ENCODE measurements around the gene CDC25B. TPM values are rescaled to one million over a fixed set of nuclear protein-coding genes. Genes with fewer than 3 reads are reported as not detected.

Gene CDC25B
- total RNA-seq, 5 donors from 2014 or later (not counting 1 experiment from before 2014, with no cell fraction given): 216 to 409 (median 401) TPM

DNA sequence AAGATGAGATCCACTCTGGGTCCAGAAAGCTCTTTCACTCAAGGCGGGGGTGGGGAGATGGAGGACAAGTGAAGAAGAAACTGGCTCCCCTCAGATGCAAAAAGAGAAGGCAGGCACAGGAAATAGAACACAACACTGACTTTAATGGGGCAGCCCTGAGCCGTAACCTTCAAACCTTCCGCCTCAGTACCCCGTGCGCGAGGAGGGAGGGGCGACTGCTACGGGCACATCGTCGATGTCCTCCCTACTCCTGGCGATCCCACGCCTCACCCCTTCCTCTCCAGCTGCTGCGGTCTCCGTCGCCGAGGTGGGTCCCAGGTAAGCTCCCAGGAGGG, 18.8 kb upstream of the CDC25B start:
- Histone ChIP-seq H3K4me3 (ENCODE audit: control insufficient read depth in 1 of 2, extremely low read depth in 1 of 2, low read length in 1 of 2) (peak overlapping the region; percentile 55 to 73), H3K27ac (ENCODE audit: low read length) (no peak overlapping the region), H3K27me3 (replicated peaks in 1 of 2; ENCODE audit: control insufficient read depth in 2 of 2, extremely low read depth in 1 of 2, insufficient read depth in 2 of 2, low read length in 1 of 2) (peaks cover 2 to 29% of the 10 kb centered on the region in 2 experiments), H3K9me3 (no peaks in the 10 kb centered on the region), H3K4me1 (ENCODE audit: control insufficient read depth in 1 of 2, extremely low read depth in 1 of 2, insufficient read depth in 2 of 2, low read length in 2 of 2) (peaks cover 8 to 34% of the 10 kb centered on the region in 2 experiments), H3K36me3 (ENCODE audit: control insufficient read depth in 2 of 2, extremely low read depth in 1 of 2, insufficient read depth in 1 of 2, low read length in 1 of 2) (no peaks in the 10 kb centered on the region)
- H3K27me3 Mint-ChIP-seq: peaks cover 4 to 7% of the 10 kb centered on the region in 2 donors
- H3K4me3 Mint-ChIP-seq: peak overlapping the region; percentile 75 to 79 (median 76)
- H3K9me3 Mint-ChIP-seq: no peaks in the 10 kb centered on the region
- ATAC-seq (replicated peaks in 1 of 4) (peak; percentile 56 to 66 (median 62)), DNase-seq (peak in 2 of 35 experiments; percentile 13 to 38)
- ChIA-PET POLR2A (interaction anchor here in 1 of 2 donors (0.6 to 0.7 kb wide), 2 partner anchors 114 to 174 kb away, joined by 3 to 4 read pairs; no protein-coding TSS in a partner anchor), CTCF (interaction anchor here in 1 of 2 donors (0.6 kb wide), 1 partner anchor 10 kb away, joined by 5 read pairs; no protein-coding TSS in a partner anchor)
- peaks cover 28 to 40% (median 30%) of the 10 kb centered on the region in 3 donors for H3K4me1 Mint-ChIP-seq
- no peaks in the 10 kb centered on the region for H3K36me3 Mint-ChIP-seq
- H3K27ac Mint-ChIP-seq: peak overlapping the region in 1 of 2 donors; percentile 2
- 4% methylated on average over 13 of the region's 16 CpGs for WGBS (ENCODE audit: insufficient coverage)

DNA sequence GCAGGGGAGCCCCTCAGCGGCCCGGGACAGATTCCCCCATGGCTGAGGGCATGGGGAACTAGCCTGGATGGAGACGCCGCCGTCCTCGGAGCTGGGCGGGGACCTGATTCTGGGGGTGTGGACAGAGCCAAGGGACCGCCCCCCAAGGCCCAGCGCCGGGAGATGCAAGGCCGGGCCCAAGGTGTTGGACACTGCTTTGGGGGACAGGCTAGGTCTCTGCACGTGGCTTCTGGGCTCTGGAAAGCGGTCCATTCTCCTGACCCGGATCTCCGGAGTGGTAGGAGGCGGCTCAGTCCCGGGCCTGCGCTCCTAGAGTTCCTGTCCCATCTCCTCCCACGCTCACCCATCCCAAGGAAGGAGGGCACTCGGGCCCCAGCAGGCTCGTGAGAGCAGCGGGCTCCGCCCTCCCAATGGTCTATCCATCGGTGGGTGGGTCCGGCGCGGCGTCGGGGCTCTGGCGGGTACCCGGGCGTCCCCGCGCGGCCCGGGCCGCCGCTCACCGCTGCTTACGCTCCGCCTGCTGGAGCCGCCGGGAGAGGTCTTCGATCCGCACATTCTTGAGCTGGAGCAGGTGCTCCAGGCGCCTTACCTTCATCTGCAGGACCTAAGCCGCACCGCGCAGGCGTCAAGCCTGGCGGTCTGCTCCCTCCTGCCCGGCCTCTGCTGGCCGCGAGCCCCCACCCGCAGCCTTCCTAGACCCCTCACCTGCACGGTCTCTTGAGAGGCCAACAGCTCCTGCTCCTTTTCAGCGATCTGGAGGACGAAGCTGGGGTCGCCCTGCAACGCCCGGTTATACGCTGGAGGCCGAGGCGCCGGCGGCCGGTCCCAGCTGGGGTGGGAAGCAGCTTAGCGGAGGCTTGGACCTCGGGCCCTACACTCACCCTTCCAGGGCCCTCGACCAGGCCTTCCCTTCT, 18.1 kb upstream of the CDC25B start:
- H3K9me3 ChIP-seq: no peaks in the 10 kb centered on the region
- CTCF ChIA-PET: interaction anchor here (0.6 to 1.5 kb wide), 4 partner anchors 10 to 99 kb away, joined by 3 to 6 read pairs (median 4); partner anchors contain the start of genes ADISSP (in 1 of the 2) and AP5S1 (in 1 of the 2)
- peak overlapping the region; percentile 75 to 79 (median 76) for H3K4me3 Mint-ChIP-seq
- ATAC-seq (replicated peaks in 1 of 4): peak; percentile 58 to 69 (median 66)
- H3K27me3 Mint-ChIP-seq: peaks cover 4 to 7% of the 10 kb centered on the region in 2 donors
- H3K27ac Mint-ChIP-seq: no peak overlapping the region
- peaks cover 28 to 40% (median 34%) of the 10 kb centered on the region in 3 donors for H3K4me1 Mint-ChIP-seq
- H3K4me1 ChIP-seq (ENCODE audit: control insufficient read depth in 1 of 2, extremely low read depth in 1 of 2, insufficient read depth in 2 of 2, low read length in 2 of 2): peaks cover 8 to 34% of the 10 kb centered on the region in 2 experiments
- peak in 8 of 35 experiments; percentile 14 to 50 (median 38) for DNase-seq
- no peaks in the 10 kb centered on the region for H3K9me3 Mint-ChIP-seq
- H3K36me3 Mint-ChIP-seq: no peaks in the 10 kb centered on the region
- H3K4me3 ChIP-seq (ENCODE audit: control insufficient read depth in 1 of 2, extremely low read depth in 1 of 2, low read length in 1 of 2): peak overlapping the region; percentile 55 to 73
- POLR2A ChIA-PET: interaction anchor here in 1 of 2 donors (0.7 kb wide), 1 partner anchor 113 kb away, joined by 3 read pairs; no protein-coding TSS in a partner anchor
- H3K27me3 ChIP-seq (replicated peaks in 1 of 2; ENCODE audit: control insufficient read depth in 2 of 2, extremely low read depth in 1 of 2, insufficient read depth in 2 of 2, low read length in 1 of 2): peaks cover 2 to 27% of the 10 kb centered on the region in 2 experiments
- 5% methylated on average over 65 of the region's 70 CpGs for WGBS (ENCODE audit: insufficient coverage)
- no peaks in the 10 kb centered on the region for H3K36me3 ChIP-seq (ENCODE audit: control insufficient read depth in 2 of 2, extremely low read depth in 1 of 2, insufficient read depth in 1 of 2, low read length in 1 of 2)
- H3K27ac ChIP-seq (ENCODE audit: low read length): no peak overlapping the region

DNA sequence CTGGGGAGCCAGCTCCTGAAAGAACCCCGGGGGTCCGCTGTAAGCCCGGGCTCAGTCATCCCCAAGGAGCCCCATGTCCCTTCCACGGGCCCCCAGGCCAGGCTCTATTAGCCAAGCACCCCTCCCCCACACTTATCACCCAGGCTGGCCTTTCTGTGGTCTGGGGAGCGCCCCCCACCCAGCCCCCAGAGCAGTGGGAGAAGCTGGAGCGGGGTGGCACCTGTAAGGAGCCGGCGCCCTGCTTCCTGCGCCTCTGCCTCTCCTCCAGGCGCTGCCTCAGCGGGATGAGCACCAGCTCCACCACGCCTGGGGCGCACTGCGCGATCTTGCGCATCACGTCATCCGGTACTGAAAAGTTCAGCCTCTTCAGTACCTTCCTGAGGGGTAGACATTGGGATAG, 17.1 kb upstream of the CDC25B start:
- ChIA-PET POLR2A (no interaction called here), CTCF (interaction anchor here (0.6 to 1.5 kb wide), 3 partner anchors 11 to 98 kb away, joined by 3 to 6 read pairs (median 3); partner anchors contain the start of gene ADISSP (in 1 of the 2))
- ATAC-seq (replicated peaks in 1 of 4): no peak
- H3K4me1 Mint-ChIP-seq: peaks cover 34 to 46% (median 34%) of the 10 kb centered on the region in 3 donors
- no peaks in the 10 kb centered on the region for H3K9me3 Mint-ChIP-seq
- Histone ChIP-seq H3K27ac (ENCODE audit: low read length) (no peak overlapping the region), H3K4me3 (ENCODE audit: control insufficient read depth in 1 of 2, extremely low read depth in 1 of 2, low read length in 1 of 2) (no peak overlapping the region), H3K36me3 (ENCODE audit: control insufficient read depth in 2 of 2, extremely low read depth in 1 of 2, insufficient read depth in 1 of 2, low read length in 1 of 2) (no peaks in the 10 kb centered on the region), H3K27me3 (replicated peaks in 1 of 2; ENCODE audit: control insufficient read depth in 2 of 2, extremely low read depth in 1 of 2, insufficient read depth in 2 of 2, low read length in 1 of 2) (peaks cover 2 to 27% of the 10 kb centered on the region in 2 experiments), H3K4me1 (ENCODE audit: control insufficient read depth in 1 of 2, extremely low read depth in 1 of 2, insufficient read depth in 2 of 2, low read length in 2 of 2) (peaks cover 8 to 34% of the 10 kb centered on the region in 2 experiments), H3K9me3 (no peaks in the 10 kb centered on the region)
- H3K27ac Mint-ChIP-seq: no peak overlapping the region
- WGBS (ENCODE audit: insufficient coverage): 26% methylated on average over 12 of the region's 18 CpGs
- no peaks in the 10 kb centered on the region for H3K36me3 Mint-ChIP-seq
- peak overlapping the region in 2 of 3 donors; percentile 17 to 79 for H3K4me3 Mint-ChIP-seq
- peaks cover 4 to 7% of the 10 kb centered on the region in 2 donors for H3K27me3 Mint-ChIP-seq
- no peak for DNase-seq

DNA sequence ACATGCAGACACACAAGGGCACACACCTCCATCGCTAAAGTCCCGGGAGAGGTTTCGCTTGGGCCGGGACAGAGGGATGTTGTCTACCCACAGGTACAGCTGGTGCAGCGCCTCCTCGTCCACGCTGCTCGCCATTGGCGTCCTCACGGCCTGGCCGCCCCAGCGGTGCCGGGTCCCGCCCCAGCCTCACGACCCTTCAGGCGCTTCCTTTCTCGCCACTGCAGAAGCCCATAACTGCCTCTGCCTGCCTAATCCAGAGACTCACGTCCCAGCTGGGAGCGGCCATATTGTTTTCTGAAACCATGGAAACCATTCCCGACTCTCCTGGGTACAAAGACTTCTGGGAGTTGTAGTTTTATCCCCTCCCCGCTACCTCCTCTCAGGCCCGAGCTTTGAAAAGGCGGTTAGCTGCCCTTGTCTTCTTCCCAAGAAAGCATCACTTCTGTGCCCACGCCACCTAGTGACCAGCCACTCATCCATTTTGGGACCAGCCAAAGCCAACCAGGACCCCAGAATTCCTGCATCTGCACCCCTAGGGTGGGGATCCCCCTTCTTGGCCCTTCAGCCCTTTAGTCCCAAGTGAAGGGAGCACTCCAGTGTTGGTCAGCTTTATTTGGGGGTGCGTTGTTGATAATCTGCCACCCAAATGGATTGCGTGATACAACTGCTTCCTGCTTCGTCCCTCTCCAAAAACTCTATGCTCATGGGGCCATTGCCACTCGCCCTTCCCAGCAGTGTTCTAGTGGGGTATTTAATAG, 14.8 kb upstream of the CDC25B start, which contains the start of gene SPEF1:
Gene SPEF1 (minus strand): TSS at position 296 of the 758 bp plus-strand sequence. CDS start 161 bp downstream, at position 135.
- 11% methylated on average over 23 of the region's 28 CpGs for WGBS (ENCODE audit: insufficient coverage)
- Histone ChIP-seq H3K27me3 (replicated peaks in 1 of 2; ENCODE audit: control insufficient read depth in 2 of 2, extremely low read depth in 1 of 2, insufficient read depth in 2 of 2, low read length in 1 of 2) (peaks cover 2 to 25% of the 10 kb centered on the region in 2 experiments), H3K4me3 (ENCODE audit: control insufficient read depth in 1 of 2, extremely low read depth in 1 of 2, low read length in 1 of 2) (peak within 1 kb of the TSS; percentile 30 to 49), H3K27ac (ENCODE audit: low read length) (no peak within 1 kb of the TSS), H3K4me1 (ENCODE audit: control insufficient read depth in 1 of 2, extremely low read depth in 1 of 2, insufficient read depth in 2 of 2, low read length in 2 of 2) (peaks cover 10 to 54% of the 10 kb centered on the region in 2 experiments), H3K36me3 (ENCODE audit: control insufficient read depth in 2 of 2, extremely low read depth in 1 of 2, insufficient read depth in 1 of 2, low read length in 1 of 2) (no peaks in the 10 kb centered on the region), H3K9me3 (no peaks in the 10 kb centered on the region)
- ChIA-PET CTCF (interaction anchor here in 1 of 2 donors (0.8 to 1.3 kb wide), 2 partner anchors 13 to 211 kb away, joined by 3 read pairs; no protein-coding TSS in a partner anchor), POLR2A (interaction anchor here in 1 of 2 donors (1.0 kb wide), 1 partner anchor 13 kb away, joined by 3 read pairs; the partner anchor contains the start of gene ADISSP)
- Mint-ChIP-seq H3K36me3 (peaks cover 4% of the 10 kb centered on the region), H3K9me3 (no peaks in the 10 kb centered on the region), H3K27me3 (peaks cover 4 to 7% of the 10 kb centered on the region in 2 donors), H3K27ac (peak within 1 kb of the TSS; percentile 58 to 78), H3K4me3 (peak within 1 kb of the TSS; percentile 30 to 78 (median 57)), H3K4me1 (peaks cover 43 to 59% (median 45%) of the 10 kb centered on the region in 3 donors)
- ATAC-seq (replicated peaks in 1 of 4) (peak; percentile 19 to 53 (median 31)), DNase-seq (peak in 7 of 35 experiments; percentile 17 to 77 (median 29))

DNA sequence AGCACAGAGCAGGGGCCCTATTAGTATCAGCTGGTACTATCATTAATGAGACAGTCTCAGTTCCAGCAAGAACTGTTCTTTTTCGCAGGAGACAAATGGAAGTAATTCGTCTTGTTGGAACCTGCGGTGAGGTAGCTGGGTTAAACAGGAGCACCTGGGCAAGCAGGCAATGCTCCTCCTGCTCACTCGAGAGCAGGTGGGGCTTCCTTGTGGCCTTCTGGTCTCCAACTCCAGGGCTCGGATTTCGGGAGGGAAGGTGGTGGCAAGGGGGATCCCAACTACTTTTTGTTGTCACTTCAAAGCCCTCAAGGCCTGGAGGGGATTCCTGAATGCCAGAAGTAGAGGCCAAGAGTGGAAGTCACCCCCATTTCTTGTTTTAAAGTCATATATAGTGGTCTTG, 13.5 kb upstream of the CDC25B start:
- Histone ChIP-seq H3K9me3 (no peaks in the 10 kb centered on the region), H3K27me3 (replicated peaks in 1 of 2; ENCODE audit: control insufficient read depth in 2 of 2, extremely low read depth in 1 of 2, insufficient read depth in 2 of 2, low read length in 1 of 2) (peaks cover 2 to 18% of the 10 kb centered on the region in 2 experiments), H3K4me3 (ENCODE audit: control insufficient read depth in 1 of 2, extremely low read depth in 1 of 2, low read length in 1 of 2) (no peak overlapping the region), H3K27ac (ENCODE audit: low read length) (no peak overlapping the region), H3K4me1 (ENCODE audit: control insufficient read depth in 1 of 2, extremely low read depth in 1 of 2, insufficient read depth in 2 of 2, low read length in 2 of 2) (peaks cover 13 to 51% of the 10 kb centered on the region in 2 experiments), H3K36me3 (ENCODE audit: control insufficient read depth in 2 of 2, extremely low read depth in 1 of 2, insufficient read depth in 1 of 2, low read length in 1 of 2) (no peaks in the 10 kb centered on the region)
- CTCF ChIA-PET: no interaction called here
- ATAC-seq (replicated peaks in 1 of 4): no peak
- Mint-ChIP-seq H3K4me1 (peaks cover 40 to 56% (median 41%) of the 10 kb centered on the region in 3 donors), H3K27ac (peak overlapping the region in 1 of 2 donors; percentile 58), H3K4me3 (no peak overlapping the region), H3K27me3 (peaks cover 4 to 7% of the 10 kb centered on the region in 2 donors), H3K9me3 (no peaks in the 10 kb centered on the region), H3K36me3 (peaks cover 4% of the 10 kb centered on the region)
- 100% methylated on average over 4 of the region's 6 CpGs for WGBS (ENCODE audit: insufficient coverage)
- DNase-seq: no peak
- POLR2A ChIA-PET: no interaction called here
